GM21786 (cell line): ENCODE results near the gene TRPM8.

Experiments used
- ATAC-seq: cut with Tn5 transposase; IDR thresholded peaks from one replicate; pipeline ENCODE4 v1.9.1; 2021; ENCODE audit not compliant: unreplicated experiment

TRPM8 gene

GRCh38 chr2:233972941-233973575 is 55.9 kb downstream of the TRPM8 start:
- ATAC-seq = no peak

GRCh38 chr2:233973786-233974185 is 56.6 kb downstream of the TRPM8 start:
- no peak for ATAC-seq

GRCh38 chr2:233974530-233975071 is 57.4 kb downstream of the TRPM8 start:
- no peak for ATAC-seq

DNA sequence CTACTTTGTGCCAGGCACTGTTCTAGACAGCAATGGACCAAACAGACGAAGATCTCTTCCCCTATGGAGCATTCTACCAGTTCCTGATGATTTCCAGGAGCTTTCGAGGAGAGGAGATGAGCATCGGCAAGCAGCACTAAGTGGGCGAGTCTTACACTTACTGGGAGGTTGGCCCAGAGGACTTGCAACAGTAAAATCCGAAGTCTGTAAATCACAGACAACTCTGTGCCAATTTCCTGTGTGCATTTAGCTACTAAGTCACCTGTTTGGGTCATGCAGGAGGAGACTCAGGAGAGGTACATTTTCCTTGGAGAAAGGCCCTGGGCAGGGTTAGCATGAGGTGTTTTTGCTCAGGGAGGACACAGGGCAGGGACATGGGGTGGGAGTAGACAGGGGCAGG is 58.9 kb downstream of the TRPM8 start:
- no peak for ATAC-seq

DNA sequence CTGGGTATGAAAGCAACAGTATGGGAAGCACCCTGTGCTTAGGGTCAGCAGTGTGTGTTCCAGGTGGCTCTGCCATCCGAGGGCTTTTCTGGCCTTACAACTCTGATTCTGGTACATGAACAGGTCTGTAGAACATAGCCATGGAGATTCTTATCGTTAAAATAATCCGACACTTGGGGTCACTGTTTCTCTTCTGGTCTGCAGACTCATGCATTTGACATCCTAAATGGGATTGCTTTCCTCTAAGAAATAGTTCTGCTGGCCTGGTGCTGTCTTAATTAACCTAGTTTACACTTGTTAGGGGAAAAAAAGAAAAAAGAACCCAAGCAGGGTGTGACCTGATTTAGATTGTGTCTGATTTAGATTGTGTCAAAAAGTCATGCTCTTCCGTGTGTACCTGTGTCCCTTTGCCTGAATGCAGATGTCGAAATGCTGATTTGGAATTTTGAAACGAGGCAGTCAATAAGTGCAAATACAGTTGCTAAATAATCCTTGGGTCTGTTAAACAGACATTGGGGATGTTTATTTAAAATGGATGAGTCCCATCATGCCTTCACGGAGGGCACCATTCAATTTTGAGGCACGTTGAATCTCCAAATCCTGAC is 59.6 kb downstream of the TRPM8 start:
- no peak for ATAC-seq

GRCh38 chr2:233977296-233977837 is 60.2 kb downstream of the TRPM8 start:
- no peak for ATAC-seq

DNA sequence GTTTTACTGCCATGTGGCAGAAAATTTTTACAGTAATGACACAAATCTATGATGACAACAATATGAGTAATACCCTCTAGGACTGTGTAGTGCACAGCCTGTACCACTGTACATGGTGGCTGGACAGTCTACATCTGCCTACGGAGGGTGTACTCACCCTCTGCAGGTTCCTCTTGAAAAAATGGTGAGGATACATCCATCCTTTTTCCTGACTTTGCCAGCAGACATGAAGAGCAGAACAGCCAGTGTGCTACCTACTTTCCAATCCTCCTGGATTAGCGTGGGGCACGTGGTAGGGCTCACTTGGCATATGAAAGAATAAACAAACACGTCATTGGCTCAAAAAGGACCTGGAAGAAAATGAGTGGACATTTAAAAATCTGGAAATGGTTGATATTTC is 62.6 kb downstream of the TRPM8 start:
- no peak for ATAC-seq

DNA sequence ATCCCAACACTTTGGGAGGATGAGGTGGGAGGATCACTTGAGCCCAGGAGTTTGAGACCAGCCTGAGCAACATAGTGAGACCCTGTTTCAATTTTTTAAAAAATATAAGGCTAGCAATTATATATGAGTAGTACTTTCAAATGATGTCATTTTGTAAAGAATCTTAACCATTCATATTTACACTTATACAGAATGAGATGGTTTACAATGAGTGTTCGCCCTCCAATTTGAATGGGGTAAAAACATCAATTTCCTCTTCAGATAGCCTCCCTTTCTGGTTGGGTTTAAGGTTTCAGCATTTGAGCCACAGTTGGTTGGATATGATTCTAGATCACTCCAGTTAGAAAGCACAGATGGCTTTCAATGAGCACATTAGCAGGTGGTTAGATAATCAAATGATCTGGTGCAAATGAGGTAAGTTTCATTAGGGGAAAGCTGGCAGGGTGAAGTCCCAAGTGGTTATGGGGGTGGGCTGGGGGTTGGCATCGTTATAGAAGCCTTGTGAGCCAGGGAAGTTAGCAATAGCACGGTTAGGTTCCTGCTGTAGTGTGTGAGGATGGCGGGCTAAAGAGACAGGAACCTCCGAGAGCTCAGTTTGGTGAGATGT is 63.9 kb downstream of the TRPM8 start:
- ATAC-seq = no peak

- no peak for ATAC-seq
These were observed 64.6 kb downstream of the TRPM8 start for GRCh38 chr2:233981574-233982420.

DNA sequence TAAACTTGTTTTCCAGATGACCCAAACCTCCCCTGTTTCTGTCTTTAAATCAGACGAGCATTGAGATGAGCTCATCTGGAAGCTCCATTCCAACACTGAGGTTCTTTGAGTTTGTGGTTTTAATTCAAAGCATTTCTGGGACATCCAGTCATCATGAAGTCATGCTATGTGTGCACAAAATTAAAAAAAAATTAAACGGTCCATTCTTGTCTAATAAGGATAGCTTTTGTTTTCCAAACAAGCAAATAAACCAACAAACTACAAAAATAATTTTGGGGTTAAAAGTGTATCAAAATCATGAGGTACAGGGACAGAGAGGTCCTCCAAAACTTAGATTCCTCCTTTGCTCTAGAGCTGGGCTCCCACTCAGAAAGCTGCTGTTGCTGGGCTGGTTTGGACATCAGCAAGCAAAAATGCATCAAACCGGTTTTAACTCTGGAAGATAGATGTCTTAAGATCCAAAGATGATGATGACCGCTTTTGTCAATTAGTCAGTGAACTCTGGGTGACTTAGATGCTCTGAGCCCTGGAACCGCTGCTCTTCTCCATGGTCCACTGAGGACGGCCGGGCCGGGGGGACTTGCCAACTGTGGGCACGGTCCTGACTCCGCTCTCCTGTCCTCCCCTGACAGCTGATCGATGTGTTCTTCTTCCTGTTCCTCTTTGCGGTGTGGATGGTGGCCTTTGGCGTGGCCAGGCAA is 65.4 kb downstream of the TRPM8 start:
- no peak for ATAC-seq

DNA sequence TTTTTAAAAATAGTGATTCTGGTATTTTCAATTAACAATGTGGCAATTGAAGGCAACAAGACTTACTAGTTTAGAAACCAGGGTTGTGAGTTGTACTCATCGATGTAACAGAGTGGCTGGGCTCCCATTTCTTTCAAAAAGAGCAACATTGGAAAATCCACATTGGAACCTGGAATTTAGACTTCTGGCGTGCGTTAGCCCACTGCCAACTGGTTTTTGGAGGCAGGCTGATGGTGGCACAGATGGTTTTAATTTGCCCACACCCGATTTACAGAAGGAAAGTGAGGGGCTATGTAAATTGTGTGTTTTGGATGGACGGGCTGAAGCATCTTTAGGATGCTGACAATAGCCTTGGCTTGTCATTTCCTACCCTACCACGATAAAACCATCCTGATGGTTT is 66.3 kb downstream of the TRPM8 start:
- no peak for ATAC-seq

GRCh38 chr2:233988581-233988980 is 71.4 kb downstream of the TRPM8 start:
- no peak for ATAC-seq

DNA sequence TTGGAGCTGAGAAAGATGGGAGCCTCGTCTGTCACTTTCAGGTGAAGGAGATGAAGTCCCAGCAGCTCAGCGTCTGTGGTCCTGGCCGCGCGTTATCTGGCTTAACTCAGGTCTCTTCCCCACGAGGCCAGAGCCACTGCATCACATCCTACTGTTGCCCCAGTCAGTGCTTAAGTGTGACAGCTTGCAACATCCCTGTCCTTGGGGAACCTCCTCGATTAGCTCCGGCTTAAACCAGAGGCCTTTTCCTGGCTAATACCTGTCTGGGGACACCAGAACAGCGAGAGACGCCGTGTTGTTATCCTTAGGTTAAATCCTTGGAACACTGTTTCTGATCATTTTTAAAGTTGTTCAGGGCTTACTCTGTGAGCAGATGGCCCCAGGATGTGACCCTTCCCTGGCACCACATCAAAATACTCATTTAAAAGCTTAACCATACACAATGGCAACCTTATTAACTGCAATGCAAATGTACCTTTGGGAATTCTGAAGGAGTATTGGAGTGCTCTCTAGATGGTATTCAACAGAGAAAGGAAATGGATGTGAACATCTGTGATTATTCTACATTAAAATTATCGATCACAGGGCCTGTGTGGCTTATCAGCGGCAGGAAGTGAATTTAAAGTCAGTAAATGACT is 72.2 kb downstream of the TRPM8 start:
- no peak for ATAC-seq

- ATAC-seq = peak; percentile 84
These were observed 73.2 kb downstream of the TRPM8 start for GRCh38 chr2:233990261-233990798.

DNA sequence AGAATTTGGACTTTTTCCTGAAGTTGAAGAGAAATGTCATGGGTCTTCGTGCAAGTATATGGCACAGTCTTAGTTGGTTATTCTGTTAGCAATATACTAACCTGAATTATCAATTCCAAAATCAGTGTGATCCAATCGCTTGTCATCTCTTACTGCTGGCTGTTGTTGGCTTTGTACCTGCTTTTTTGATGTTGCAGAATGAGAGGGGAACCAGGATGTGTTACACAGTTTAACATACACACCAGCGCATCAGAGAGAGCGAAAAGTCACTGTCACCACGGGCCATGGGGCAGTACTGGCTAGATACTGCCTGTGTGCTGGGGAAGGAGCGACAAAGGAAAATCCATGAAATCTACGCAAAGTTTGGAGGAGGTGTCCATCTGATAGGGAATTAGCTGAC is 74.0 kb downstream of the TRPM8 start:
- no peak for ATAC-seq

DNA sequence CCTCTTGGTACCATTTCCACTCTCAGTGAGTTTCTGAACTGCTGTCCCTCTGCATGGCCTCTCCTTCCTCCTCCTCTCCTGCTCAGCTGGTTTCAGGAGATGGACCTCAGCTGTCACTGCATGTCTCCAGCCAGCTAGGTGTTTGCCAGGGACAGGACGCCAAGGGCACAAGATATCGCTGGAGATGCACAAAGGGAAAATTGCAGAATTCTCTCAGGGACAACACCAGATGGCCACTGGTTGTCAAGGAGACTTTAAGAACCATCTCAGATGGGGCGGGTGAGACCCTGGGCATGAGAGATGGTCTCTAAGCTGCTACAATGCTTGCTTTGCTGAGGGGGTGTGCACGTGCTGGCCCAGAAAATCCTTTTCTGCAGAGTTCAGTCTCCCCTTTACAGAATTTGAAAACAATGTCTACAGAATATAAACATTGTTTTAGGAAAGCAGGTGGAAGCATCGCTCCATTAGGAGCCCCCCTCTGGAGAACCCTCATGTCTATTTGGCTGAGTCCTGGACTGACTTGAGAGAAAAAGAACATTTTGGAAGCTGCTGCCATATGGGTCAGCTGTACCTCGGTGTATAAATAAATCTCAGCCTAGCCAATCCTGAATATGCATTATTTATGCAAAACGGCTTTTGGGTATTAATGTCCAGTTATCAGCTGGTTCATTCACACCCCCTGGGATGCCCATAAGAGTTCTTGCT is 75.5 kb downstream of the TRPM8 start:
- ATAC-seq = no peak

GRCh38 chr2:233993461-233993860 is 76.3 kb downstream of the TRPM8 start:
- ATAC-seq = no peak

DNA sequence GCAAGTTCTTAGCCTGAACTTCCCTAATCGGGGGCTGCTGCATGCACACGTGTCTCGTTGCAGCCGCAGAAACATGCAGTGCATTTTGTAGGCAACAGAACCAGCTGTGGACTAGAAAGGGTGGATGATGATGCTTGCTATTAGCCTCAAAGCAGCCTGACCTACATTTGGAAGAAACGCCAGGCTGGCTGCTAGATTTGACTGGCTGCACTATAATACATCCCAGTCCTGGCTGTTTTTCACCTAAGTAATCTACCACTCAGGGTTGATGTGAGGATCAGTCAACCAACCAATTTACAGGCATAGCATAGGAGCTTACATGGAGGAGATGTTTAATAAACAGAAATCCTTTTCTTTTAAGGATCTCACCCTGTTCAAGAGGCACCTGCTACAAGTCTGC is 77.0 kb downstream of the TRPM8 start:
- ATAC-seq = no peak

GRCh38 chr2:233996000-233996399 is 78.8 kb downstream of the TRPM8 start:
- no peak for ATAC-seq
